CD14-positive monocyte (primary cell): ENCODE results near the gene CALCOCO2. TPM values are rescaled to one million over a fixed set of nuclear protein-coding genes. Genes with fewer than 3 reads are reported as not detected.

Source experiments
- DNase-seq, 3 donors: peaks; one replicate each; pipeline ENCODE4 v3.0.0-alpha.2; 2011 to 2022
- H2AFZ ChIP-seq: 2 replicates; pipeline ENCODE4 v1.6.0; 2012; ENCODE audit warnings: mild to moderate bottlenecking, low read depth, low read length, inconsistent platforms; ENCODE audit not compliant: insufficient read depth, poor library complexity, severe bottlenecking
- H3K27ac ChIP-seq, 2 donors: 1 replicate in 1 of 2; 2 replicates in 1 of 2; pipeline ENCODE4 v1.5.1; 2012 to 2013; ENCODE audit warnings: low read length in 2 of 2, control low read depth in 1 of 2, inconsistent platforms in 1 of 2, low read depth in 1 of 2, mild to moderate bottlenecking in 1 of 2
- H3K27me3 ChIP-seq, 2 donors: one replicate each; pipeline versions ENCODE4 v1.6.0 to v1.6.1; 2011 to 2013; ENCODE audit warnings: low read length in 2 of 2; ENCODE audit not compliant: control insufficient read depth in 2 of 2, insufficient read depth in 2 of 2
- H3K36me3 ChIP-seq, 2 donors: replicated peaks in 1 of 2; 1 replicate in 1 of 2; 2 replicates in 1 of 2; pipeline versions ENCODE4 v1.5.1 to v1.6.1; 2012 to 2013; ENCODE audit warnings: low read length in 2 of 2, control low read depth in 1 of 2, inconsistent platforms in 1 of 2, mild to moderate bottlenecking in 1 of 2; ENCODE audit not compliant: insufficient read depth in 2 of 2, control insufficient read depth in 1 of 2
- H3K4me1 ChIP-seq, 2 donors: 1 replicate in 1 of 2; 2 replicates in 1 of 2; pipeline versions ENCODE4 v1.5.1 to v1.6.1; 2012 to 2013; ENCODE audit warnings: low read length in 2 of 2, control low read depth in 1 of 2, inconsistent platforms in 1 of 2, mild to moderate bottlenecking in 1 of 2, moderate library complexity in 1 of 2; ENCODE audit not compliant: insufficient read depth in 2 of 2, control insufficient read depth in 1 of 2
- H3K4me2 ChIP-seq: replicated peaks from 2 replicates; pipeline ENCODE3; 2012; ENCODE audit warnings: low read length, moderate library complexity, mild to moderate bottlenecking; ENCODE audit not compliant: poor library complexity, severe bottlenecking; ENCODE audit errors: extremely low read depth
- H3K4me3 ChIP-seq, 3 experiments: fragments of 200-600 bp in 1 of 3; sonication (generic) in 1 of 3; replicated peaks in 1 of 3; 1 replicate in 2 of 3; 2 replicates in 1 of 3; pipeline ENCODE4 v1.5.1; 2011 to 2013; ENCODE audit warnings: low read length in 3 of 3, mild to moderate bottlenecking in 3 of 3, control low read depth in 2 of 3, low read depth in 2 of 3, inconsistent platforms in 1 of 3, moderate library complexity in 1 of 3
- H3K79me2 ChIP-seq: 2 replicates; pipeline ENCODE4 v1.6.0; 2012; ENCODE audit warnings: mild to moderate bottlenecking, control low read depth, inconsistent platforms, low read length, moderate library complexity; ENCODE audit not compliant: insufficient read depth
- H3K9ac ChIP-seq: 2 replicates; pipeline ENCODE4 v1.6.0; 2017; ENCODE audit warnings: low read length, mild to moderate bottlenecking; ENCODE audit not compliant: insufficient read depth, poor library complexity, severe bottlenecking
- H3K9me3 ChIP-seq, 2 donors: replicated peaks in 1 of 2; 1 replicate in 1 of 2; 2 replicates in 1 of 2; pipeline versions ENCODE4 v1.5.1 to v1.6.1; 2012 to 2013; ENCODE audit warnings: low read length in 2 of 2, control low read depth in 1 of 2; ENCODE audit not compliant: control insufficient read depth in 1 of 2, insufficient read depth in 1 of 2
- H4K20me1 ChIP-seq: 2 replicates; pipeline ENCODE4 v1.6.0; 2012; ENCODE audit warnings: mild to moderate bottlenecking, low read length, control low read depth, moderate library complexity; ENCODE audit not compliant: insufficient read depth
- H3K27ac Mint-ChIP-seq, 7 donors: one replicate each; pipeline ENCODE4 v1.8.0; 2020; ENCODE audit warnings: mild to moderate bottlenecking in 7 of 7, mixed read lengths in 7 of 7, moderate library complexity in 6 of 7, inconsistent platforms in 2 of 7
- H3K27me3 Mint-ChIP-seq, 3 donors: one replicate each; pipeline ENCODE4 v1.8.0; 2021 to 2022; ENCODE audit warnings: low read depth in 3 of 3, mild to moderate bottlenecking in 3 of 3, mixed read lengths in 3 of 3, moderate library complexity in 3 of 3, inconsistent platforms in 1 of 3
- H3K36me3 Mint-ChIP-seq, 2 donors: one replicate each; pipeline ENCODE4 v1.8.0; 2020; ENCODE audit warnings: mixed read lengths in 2 of 2, inconsistent platforms in 1 of 2, mild to moderate bottlenecking in 1 of 2
- H3K4me1 Mint-ChIP-seq: one replicate; pipeline ENCODE4 v1.8.0; 2020; ENCODE audit warnings: mild to moderate bottlenecking, mixed read lengths
- H3K4me3 Mint-ChIP-seq, 2 donors: one replicate each; pipeline ENCODE4 v1.8.0; 2020; ENCODE audit warnings: mild to moderate bottlenecking in 2 of 2, mixed read lengths in 2 of 2, moderate library complexity in 1 of 2
- H3K9me3 Mint-ChIP-seq, 7 donors: one replicate each; pipeline ENCODE4 v1.8.0; 2020 to 2022; ENCODE audit warnings: mixed read lengths in 7 of 7, mild to moderate bottlenecking in 6 of 7, moderate library complexity in 6 of 7, inconsistent platforms in 2 of 7
- CTCF ChIP-seq: fragments of 200-600 bp; IDR thresholded peaks from one replicate; pipeline ENCODE4 v1.8.0; 2022; ENCODE audit warnings: antibody characterized with exemption, mild to moderate bottlenecking
- WGBS: methylation state at CpG from one replicate; pipeline ENCODE4 v1.1.5; 2013; ENCODE audit warnings: missing lambda C conversion rate; ENCODE audit not compliant: insufficient coverage; 5-methylcytosine and 5-hydroxymethylcytosine counted together
- intact Hi-C, 2 donors: fragments of 100-400 bp; cut with micrococcal nuclease; formaldehyde crosslinking; loops; one replicate each; pipeline versions ENCODE4 v1.15.0 to v1.15.1; 2023
- polyA plus RNA-seq, 3 donors: library from polyadenylated mRNA; depleted of rRNA in 1 of 3; unstranded in 2 of 3; stranded (reverse) in 1 of 3; fragments of 300-500 nt in 2 of 3; fragments of >200 nt in 1 of 3; fragmentation: Illumina TruSeq in 2 of 3; gene quantifications; 1 replicate in 2 of 3; 2 replicates in 1 of 3; pipeline ENCODE4 v1.2.3, GENCODE V29; 2012 to 2021

The CALCOCO2 gene
- polyA plus RNA-seq, 3 donors, result 87.5 to 280 (median 214) TPM

DNA sequence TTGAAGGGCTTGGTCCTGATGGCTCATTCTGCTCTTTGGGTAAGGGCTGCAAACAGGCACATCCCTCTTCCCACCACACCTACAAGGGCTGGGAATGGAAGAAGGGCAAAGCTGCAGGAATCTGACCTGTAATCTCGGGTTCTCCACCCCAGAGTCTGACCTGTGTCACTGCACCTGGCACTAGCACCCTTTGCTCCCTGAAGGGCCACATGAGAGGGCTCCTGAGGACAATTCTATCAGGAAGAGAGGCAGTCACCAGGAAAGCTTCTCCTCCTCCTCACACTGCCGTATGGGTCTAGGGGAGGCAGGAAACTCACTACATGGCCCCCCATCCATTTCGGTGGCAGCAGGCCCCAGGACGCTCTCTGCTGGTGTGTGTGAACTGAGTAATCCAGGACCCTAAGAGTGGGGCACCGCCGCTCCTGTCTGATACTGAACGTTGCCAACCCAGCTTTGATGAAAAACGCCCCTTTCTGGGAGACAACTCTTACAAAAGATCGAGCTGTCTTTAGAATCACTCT, 40.2 kb upstream of the CALCOCO2 start:
- Mint-ChIP-seq H3K4me3 (no peak overlapping the region), H3K27me3 (peaks cover 27 to 65% (median 41%) of the 10 kb centered on the region in 3 donors), H3K36me3 (no peaks in the 10 kb centered on the region), H3K9me3 (no peaks in the 10 kb centered on the region), H3K27ac (no peak overlapping the region), H3K4me1 (peaks cover 6% of the 10 kb centered on the region)
- Histone ChIP-seq H3K4me3 (no peak overlapping the region), H2AFZ (no peak overlapping the region), H3K27me3 (peaks cover 5 to 23% of the 10 kb centered on the region in 2 donors), H4K20me1 (no peaks in the 10 kb centered on the region), H3K36me3 (no peaks in the 10 kb centered on the region), H3K9ac (no peak overlapping the region), H3K9me3 (no peaks in the 10 kb centered on the region), H3K79me2 (no peaks in the 10 kb centered on the region), H3K4me2 (no peak overlapping the region), H3K27ac (no peak overlapping the region), H3K4me1 (no peaks in the 10 kb centered on the region)
- no peak for DNase-seq
- WGBS, result 22% methylated on average over 6 of the region's 9 CpGs
- TF ChIP-seq CTCF, result no peak
- intact Hi-C loops, result loop anchor here in 1 of 2 donors (5.0 kb wide), 1 partner anchor 118 kb away; no protein-coding TSS in a partner anchor

- Mint-ChIP-seq H3K4me3 (no peak overlapping the region), H3K27me3 (peaks cover 27 to 64% (median 43%) of the 10 kb centered on the region in 3 donors), H3K4me1 (peaks cover 10% of the 10 kb centered on the region), H3K36me3 (no peaks in the 10 kb centered on the region), H3K27ac (no peak overlapping the region), H3K9me3 (no peaks in the 10 kb centered on the region)
- no peak overlapping the region for H3K9ac ChIP-seq
- H3K4me3 ChIP-seq, result no peak overlapping the region
- H3K4me1 ChIP-seq, result peaks cover under 1 to 3% of the 10 kb centered on the region in 2 donors
- no peaks in the 10 kb centered on the region for H3K79me2 ChIP-seq
- H4K20me1 ChIP-seq, result no peaks in the 10 kb centered on the region
- H3K36me3 ChIP-seq, result no peaks in the 10 kb centered on the region
- DNase-seq, result peak; percentile 19 to 61 (median 40)
- WGBS, result 77% methylated on average over 4 of the region's 14 CpGs
- no peak overlapping the region for H3K4me2 ChIP-seq
- intact Hi-C loops, result loop anchor here in 1 of 2 donors (5.0 kb wide), 1 partner anchor 119 kb away; no protein-coding TSS in a partner anchor
- peaks cover 5 to 22% of the 10 kb centered on the region in 2 donors for H3K27me3 ChIP-seq
- H3K9me3 ChIP-seq, result no peaks in the 10 kb centered on the region
- TF ChIP-seq CTCF, result peak; percentile 72
- H3K27ac ChIP-seq, result no peak overlapping the region
- H2AFZ ChIP-seq, result no peak overlapping the region
Measured at GRCh38 chr17:48791128-48792032, 39.5 kb upstream of the CALCOCO2 start.
